SU-DHL-6 (cell line): Measurements from ENCODE around the gene PLEKHG2.

Source experiments
- H2AFZ ChIP-seq: fragments of 200-600 bp; sonication (generic); 2 replicates; pipeline ENCODE4 v1.6.1; 2014; ENCODE audit warnings: low read depth, mild to moderate bottlenecking, moderate library complexity, mixed read lengths, antibody characterized with exemption, low read length; ENCODE audit not compliant: severe bottlenecking
- H3F3A ChIP-seq: fragments of 200-600 bp; shearing (Covaris generic); 2 replicates; pipeline ENCODE4 v1.6.0; 2016; ENCODE audit warnings: antibody characterized with exemption, mild to moderate bottlenecking; ENCODE audit not compliant: insufficient read depth
- H3K27ac ChIP-seq: fragments of 200-600 bp; sonication (generic); 2 replicates; pipeline ENCODE4 v1.5.1; 2016; ENCODE audit warnings: low read depth, mild to moderate bottlenecking, low read length, moderate library complexity, mixed read lengths
- H3K27me3 ChIP-seq: fragments of 200-600 bp; sonication (generic), shearing (Covaris generic); 2 replicates; pipeline ENCODE4 v1.6.0; 2014; ENCODE audit warnings: mild to moderate bottlenecking, low read length
- H3K36me3 ChIP-seq: fragments of 200-600 bp; sonication (generic); 2 replicates; pipeline ENCODE4 v1.6.1; 2014; ENCODE audit warnings: mild to moderate bottlenecking, low read length, mixed read lengths
- H3K4me2 ChIP-seq: fragments of 300-600, 200-600 bp; shearing (Covaris generic), sonication (generic); 2 replicates; pipeline ENCODE4 v1.6.0; 2014; ENCODE audit warnings: low read length, low read depth, mild to moderate bottlenecking; ENCODE audit not compliant: poor library complexity, severe bottlenecking
- H3K4me3 ChIP-seq: fragments of 200-600 bp; sonication (generic); 2 replicates; pipeline ENCODE4 v1.5.1; 2014; ENCODE audit warnings: antibody characterized with exemption, low read length, mild to moderate bottlenecking, mixed read lengths; ENCODE audit not compliant: insufficient read depth, poor library complexity, severe bottlenecking
- H3K79me2 ChIP-seq: fragments of 200-600 bp; sonication (generic); 2 replicates; pipeline ENCODE4 v1.6.1; 2014; ENCODE audit warnings: mild to moderate bottlenecking, low read length, moderate library complexity; ENCODE audit not compliant: insufficient read depth
- H3K9ac ChIP-seq: fragments of 200-600 bp; sonication (generic); 2 replicates; pipeline ENCODE4 v1.7.0; 2014; ENCODE audit warnings: mild to moderate bottlenecking, low read length
- H3K9me2 ChIP-seq: fragments of 200-600 bp; sonication (generic); replicated peaks from 2 replicates; pipeline ENCODE4 v1.6.1; 2014; ENCODE audit warnings: low read length; ENCODE audit not compliant: insufficient read depth
- H3K9me3 ChIP-seq: fragments of 200-600 bp; sonication (generic); 2 replicates; pipeline ENCODE4 v1.6.1; 2014; ENCODE audit warnings: low read length, mixed read lengths; ENCODE audit not compliant: insufficient read depth
- H4K20me1 ChIP-seq: fragments of 200-600 bp; sonication (generic); 2 replicates; pipeline ENCODE4 v1.6.1; 2014; ENCODE audit warnings: low read depth, mild to moderate bottlenecking, antibody characterized with exemption, low read length, moderate library complexity, mixed read lengths
- EZH2phosphoT487 ChIP-seq: fragments of 200-600 bp; sonication (generic), shearing (Covaris generic); conservative IDR thresholded peaks from 2 replicates; pipeline ENCODE4 v1.6.1; 2018; ENCODE audit warnings: mild to moderate bottlenecking, antibody characterized with exemption, low read length, moderate library complexity, mixed read lengths
- TF ChIP-seq, protein P1 (sequence below): fragments of 200-600 bp; sonication (generic); IDR thresholded peaks from one replicate; pipeline ENCODE4 v1.5.1; 2017; ENCODE audit warnings: antibody characterized with exemption, mild to moderate bottlenecking, low read length, moderate library complexity; ENCODE audit not compliant: insufficient read depth, poor library complexity, severe bottlenecking

PLEKHG2 gene

DNA sequence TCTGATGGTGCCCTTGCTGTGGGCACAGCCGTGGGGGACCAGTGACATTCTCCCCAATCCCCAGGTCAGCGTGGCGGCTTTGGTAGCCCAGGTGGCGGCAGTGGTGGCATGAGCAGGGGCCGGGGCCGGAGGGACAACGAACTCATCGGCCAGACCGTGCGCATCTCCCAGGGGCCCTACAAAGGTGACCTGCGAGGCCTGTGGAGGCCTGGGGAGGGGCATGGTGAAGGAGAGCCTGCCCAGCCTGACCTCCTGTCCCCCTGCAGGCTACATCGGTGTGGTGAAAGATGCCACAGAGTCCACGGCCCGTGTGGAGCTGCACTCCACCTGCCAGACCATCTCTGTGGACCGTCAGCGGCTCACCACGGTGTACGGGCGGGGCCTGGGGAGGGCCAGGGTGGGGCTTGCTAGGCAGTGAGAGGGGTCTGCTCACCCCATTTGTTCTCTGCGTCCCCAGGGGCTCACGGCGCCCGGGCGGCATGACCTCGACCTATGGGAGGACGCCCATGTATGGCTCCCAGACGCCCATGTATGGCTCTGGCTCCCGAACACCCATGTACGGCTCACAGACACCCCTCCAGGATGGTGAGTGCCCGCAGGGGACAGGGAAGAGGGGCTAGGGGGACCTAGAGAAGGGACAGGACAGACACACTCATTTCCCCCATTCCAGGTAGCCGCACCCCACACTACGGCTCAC lies 60.4 kb downstream of the PLEKHG2 start:
- H4K20me1 ChIP-seq, result no peaks in the 10 kb centered on the region
- H3K9me3 ChIP-seq, result no peaks in the 10 kb centered on the region
- H3F3A ChIP-seq, result no peaks in the 10 kb centered on the region
- no peak overlapping the region for H3K9ac ChIP-seq
- H3K9me2 ChIP-seq, result no peaks in the 10 kb centered on the region
- H3K27me3 ChIP-seq, result no peaks in the 10 kb centered on the region
- H3K27ac ChIP-seq, result no peak overlapping the region
- no peaks in the 10 kb centered on the region; the same call in 1 of the 2 replicates for H3K36me3 ChIP-seq
- no peak overlapping the region for H3K4me2 ChIP-seq
- H3K4me3 ChIP-seq, result no peak overlapping the region
- H2AFZ ChIP-seq, result no peak overlapping the region
- no peaks in the 10 kb centered on the region for H3K79me2 ChIP-seq
- no peak for TF ChIP-seq EZH2phosphoT487
- TF ChIP-seq, protein P1, sequence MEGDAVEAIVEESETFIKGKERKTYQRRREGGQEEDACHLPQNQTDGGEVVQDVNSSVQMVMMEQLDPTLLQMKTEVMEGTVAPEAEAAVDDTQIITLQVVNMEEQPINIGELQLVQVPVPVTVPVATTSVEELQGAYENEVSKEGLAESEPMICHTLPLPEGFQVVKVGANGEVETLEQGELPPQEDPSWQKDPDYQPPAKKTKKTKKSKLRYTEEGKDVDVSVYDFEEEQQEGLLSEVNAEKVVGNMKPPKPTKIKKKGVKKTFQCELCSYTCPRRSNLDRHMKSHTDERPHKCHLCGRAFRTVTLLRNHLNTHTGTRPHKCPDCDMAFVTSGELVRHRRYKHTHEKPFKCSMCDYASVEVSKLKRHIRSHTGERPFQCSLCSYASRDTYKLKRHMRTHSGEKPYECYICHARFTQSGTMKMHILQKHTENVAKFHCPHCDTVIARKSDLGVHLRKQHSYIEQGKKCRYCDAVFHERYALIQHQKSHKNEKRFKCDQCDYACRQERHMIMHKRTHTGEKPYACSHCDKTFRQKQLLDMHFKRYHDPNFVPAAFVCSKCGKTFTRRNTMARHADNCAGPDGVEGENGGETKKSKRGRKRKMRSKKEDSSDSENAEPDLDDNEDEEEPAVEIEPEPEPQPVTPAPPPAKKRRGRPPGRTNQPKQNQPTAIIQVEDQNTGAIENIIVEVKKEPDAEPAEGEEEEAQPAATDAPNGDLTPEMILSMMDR, result no peak

DNA sequence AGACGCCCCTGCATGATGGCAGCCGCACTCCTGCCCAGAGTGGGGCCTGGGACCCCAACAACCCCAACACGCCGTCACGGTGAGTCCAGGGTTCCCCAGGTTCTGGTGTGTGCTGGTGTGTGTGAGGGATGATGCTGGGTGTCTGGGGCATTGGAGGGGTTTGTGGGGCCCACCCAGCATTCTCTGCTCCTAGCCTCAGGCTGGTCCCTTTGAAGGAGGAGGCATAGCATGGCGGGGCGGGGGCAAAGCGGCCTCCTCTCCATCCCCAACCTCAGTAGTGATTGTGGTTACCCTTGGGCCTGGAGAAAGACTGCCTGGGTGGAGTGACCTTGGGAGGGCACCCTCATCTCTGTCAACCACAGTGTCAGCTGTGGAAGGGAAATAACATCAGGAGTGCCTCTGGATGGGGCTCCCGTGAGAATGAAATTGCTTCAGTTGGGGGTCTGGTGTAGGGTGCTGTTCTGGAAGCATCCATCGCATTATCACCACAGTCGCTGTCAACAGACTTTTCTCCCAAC lies 61.0 kb downstream of the PLEKHG2 start:
- Histone ChIP-seq H3K9ac (no peak overlapping the region), H3K4me3 (no peak overlapping the region), H3F3A (peaks cover 2% of the 10 kb centered on the region), H2AFZ (no peak overlapping the region), H3K9me2 (no peaks in the 10 kb centered on the region), H3K27me3 (no peaks in the 10 kb centered on the region), H3K36me3 (no peaks in the 10 kb centered on the region; the same call in 1 of the 2 replicates), H3K27ac (no peak overlapping the region), H3K79me2 (no peaks in the 10 kb centered on the region), H3K4me2 (no peak overlapping the region), H4K20me1 (no peaks in the 10 kb centered on the region), H3K9me3 (no peaks in the 10 kb centered on the region)
- TF ChIP-seq, protein P1, result no peak
- no peak for TF ChIP-seq EZH2phosphoT487

DNA sequence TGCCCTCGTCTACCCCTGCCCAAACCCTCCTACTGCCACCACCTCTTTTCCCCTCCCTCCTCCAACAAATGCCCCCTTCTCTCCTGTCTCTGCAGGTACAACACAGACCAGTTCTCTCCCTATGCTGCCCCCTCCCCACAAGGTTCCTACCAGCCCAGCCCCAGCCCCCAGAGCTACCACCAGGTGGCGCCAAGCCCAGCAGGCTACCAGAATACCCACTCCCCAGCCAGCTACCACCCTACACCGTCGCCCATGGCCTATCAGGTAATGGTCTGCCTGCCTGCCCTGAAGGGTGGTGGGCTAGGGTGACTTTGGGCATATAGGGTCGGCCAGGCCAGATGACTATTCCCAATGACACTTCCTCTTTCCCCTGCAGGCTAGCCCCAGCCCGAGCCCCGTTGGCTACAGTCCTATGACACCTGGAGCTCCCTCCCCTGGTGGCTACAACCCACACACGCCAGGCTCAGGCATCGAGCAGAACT lies 61.7 kb downstream of the PLEKHG2 start:
- no peaks in the 10 kb centered on the region for H3K79me2 ChIP-seq
- no peak overlapping the region for H2AFZ ChIP-seq
- no peak for TF ChIP-seq EZH2phosphoT487
- TF ChIP-seq, protein P1, result peak; percentile 93
- H4K20me1 ChIP-seq, result no peaks in the 10 kb centered on the region
- no peak overlapping the region for H3K4me2 ChIP-seq
- no peaks in the 10 kb centered on the region for H3K9me2 ChIP-seq
- H3K4me3 ChIP-seq, result no peak overlapping the region
- no peaks in the 10 kb centered on the region for H3K9me3 ChIP-seq
- H3K27me3 ChIP-seq, result no peaks in the 10 kb centered on the region
- H3K9ac ChIP-seq, result no peak overlapping the region
- no peaks in the 10 kb centered on the region; the same call in 1 of the 2 replicates for H3K36me3 ChIP-seq
- peaks cover 6% of the 10 kb centered on the region for H3F3A ChIP-seq
- no peak overlapping the region for H3K27ac ChIP-seq
